ENCODE data around the gene CEMIP.
"Not testable (repeated sequence)": the region's sequence is repeated elsewhere in the genome, so short reads cannot be mapped to it uniquely, and the experiment has no call there.

The CEMIP gene

GRCh38 chr15:80758130-80758745, 20.9 kb upstream of the CEMIP start:
- no peak for DNase-seq (ENCODE audit: low spot score)

DNA sequence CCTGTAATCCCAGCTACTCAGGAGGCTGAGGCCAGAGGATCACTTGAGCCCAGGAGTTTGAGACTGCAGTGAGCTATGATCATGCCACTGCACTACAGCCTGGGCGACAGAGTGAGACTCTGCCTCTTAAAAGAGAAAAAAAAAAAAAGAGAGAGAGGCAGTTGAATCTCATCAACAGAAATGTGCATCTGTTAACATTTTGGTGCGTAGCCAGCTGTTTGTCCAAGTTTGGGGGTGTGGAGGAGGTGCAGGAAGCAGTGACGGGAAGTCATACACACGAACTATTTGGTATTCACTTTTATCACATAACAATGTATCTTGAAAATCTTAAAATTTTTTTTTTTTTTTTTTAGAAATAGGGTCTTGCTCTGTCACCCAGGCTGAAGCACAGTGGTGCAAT, 18.2 kb upstream of the CEMIP start:
- no peak for DNase-seq (ENCODE audit: low spot score)

DNA sequence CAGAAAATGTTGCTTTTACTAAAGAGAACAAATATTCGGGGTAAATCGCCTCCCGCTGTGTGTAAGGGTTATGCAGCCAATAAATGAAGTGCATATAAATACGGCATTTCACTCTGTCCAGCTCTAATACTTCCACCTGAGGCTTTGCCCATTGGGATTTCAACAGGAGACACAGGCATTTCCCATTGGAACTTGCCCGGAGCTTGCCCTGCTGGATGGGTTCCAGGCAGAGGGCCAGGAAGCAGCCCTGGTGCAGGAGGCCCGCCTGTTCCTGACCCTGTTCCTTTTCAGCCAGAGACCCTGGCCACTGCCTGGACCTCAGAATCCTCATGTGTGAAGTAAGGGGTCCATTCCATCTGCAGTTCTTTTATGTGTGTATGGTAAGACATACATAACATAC, 17.4 kb upstream of the CEMIP start:
- no peak for DNase-seq (ENCODE audit: low spot score)

DNA sequence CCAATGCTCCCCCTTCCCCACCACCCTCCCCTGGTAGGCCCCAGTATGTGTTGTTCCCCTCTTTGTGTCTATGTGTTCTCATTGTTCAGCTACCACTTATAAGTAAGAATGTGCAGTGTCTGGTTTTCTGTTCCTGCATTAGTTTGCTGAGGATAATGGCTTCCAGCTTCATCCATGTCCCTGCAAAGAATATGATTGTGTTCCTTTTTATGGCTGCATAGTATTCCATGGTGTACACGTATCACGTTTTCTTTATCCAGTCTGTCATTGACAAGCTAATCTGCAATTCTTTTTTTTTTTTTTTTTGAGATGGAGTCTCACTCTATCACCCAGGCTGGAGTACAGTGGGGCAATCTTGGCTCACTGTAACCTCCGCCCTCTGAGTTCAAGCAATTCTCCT, 15.9 kb upstream of the CEMIP start:
- DNase-seq (ENCODE audit: low spot score), result not testable (repeated sequence)

- DNase-seq (ENCODE audit: low spot score), result no peak
Observed at GRCh38 chr15:80764535-80764934, 14.6 kb upstream of the CEMIP start.

DNA sequence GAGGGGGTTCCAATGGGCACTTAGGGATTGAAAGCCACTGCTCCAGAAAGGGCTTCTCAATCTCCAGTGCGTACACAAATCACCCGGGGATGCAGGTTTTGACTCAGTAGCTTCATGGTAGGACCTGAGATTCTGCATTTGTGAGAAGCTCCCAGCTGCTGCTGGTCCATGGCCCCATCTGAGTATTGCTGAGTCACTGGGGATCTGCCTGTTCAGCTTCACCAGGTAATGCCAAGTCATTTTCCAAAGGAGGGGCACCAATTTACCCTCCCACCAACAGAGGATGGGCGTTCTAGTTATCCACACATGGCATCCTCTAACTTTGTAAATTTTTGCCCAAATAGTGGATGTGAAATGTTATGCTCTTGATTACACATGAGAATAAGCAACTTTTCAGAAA, 12.9 kb upstream of the CEMIP start:
- no peak for DNase-seq (ENCODE audit: low spot score)

- no peak for DNase-seq (ENCODE audit: low spot score)
Observed at GRCh38 chr15:80768158-80768557, 11.0 kb upstream of the CEMIP start.

DNA sequence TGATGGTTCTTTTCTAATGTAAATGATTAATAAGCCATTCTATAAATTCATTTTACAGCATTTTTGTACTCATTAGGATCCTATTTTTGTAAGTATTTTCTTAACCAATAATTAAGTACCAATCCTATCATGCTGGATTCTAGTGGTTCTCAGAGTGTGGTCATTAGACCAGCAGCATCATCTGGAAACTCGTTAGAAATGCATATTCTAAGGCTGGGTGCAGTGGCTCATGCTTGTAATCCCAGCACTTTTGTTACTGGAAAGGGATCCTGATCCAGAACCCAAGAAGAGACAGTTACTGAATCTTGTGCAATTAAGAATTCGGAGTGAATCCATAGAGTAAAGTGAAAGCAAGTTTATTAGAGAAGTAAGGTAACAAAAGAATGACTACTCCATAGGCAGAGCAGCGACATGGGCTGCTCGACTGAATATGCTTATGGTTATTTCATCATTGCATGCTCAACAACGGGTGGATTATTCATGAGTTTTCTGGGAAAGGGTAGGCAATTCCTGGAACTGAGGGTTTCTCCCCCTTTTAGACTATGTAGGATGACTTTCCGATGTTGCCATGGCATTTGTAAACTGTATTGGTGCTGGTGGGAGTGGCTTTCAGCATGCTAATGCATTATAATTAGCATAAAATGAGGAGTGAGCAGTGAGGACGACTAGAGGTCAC, 9.9 kb upstream of the CEMIP start:
- DNase-seq (ENCODE audit: low spot score), result no peak

DNA sequence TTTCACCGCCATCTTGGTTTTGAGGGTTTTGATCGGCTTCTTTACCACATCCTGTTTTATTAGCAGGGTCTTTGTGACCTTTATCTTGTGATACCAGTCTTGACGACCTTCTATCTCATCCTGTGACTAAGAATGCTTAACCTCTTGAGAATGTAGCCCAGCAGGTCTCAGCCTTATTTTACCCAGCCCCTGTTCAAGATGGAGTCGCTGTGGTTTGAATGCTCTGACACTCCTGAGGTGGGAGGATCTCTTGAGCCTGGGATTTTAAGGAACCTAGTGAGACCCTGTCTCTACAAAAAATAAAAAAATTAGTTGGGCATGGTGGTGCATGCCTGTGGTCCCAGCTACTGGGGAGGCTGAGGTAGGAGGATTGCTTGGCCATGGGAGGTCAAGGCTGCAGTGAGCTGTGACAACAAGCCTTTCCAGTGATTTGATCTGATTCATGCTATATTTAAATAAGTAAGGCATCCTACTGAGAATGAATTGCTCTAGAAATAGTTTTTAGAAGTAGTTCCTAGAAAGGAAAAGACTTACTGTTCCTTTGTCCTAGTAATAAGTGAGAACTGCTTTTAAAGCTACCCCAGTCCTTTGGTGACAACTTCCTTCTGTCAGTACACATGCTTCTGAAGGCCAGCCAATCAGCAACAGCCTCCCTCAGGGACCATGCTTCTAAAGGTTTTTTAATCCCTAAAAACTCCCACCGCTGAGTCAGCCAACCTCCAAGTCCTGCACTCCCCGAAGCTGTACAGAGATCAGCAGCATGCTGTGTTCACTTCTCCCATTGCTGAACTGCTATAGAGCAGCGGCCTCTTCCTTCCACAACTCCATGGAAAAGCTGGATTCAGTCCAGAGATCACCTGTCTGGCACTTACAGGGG, 9.1 kb upstream of the CEMIP start:
- DNase-seq (ENCODE audit: low spot score), result no peak

DNA sequence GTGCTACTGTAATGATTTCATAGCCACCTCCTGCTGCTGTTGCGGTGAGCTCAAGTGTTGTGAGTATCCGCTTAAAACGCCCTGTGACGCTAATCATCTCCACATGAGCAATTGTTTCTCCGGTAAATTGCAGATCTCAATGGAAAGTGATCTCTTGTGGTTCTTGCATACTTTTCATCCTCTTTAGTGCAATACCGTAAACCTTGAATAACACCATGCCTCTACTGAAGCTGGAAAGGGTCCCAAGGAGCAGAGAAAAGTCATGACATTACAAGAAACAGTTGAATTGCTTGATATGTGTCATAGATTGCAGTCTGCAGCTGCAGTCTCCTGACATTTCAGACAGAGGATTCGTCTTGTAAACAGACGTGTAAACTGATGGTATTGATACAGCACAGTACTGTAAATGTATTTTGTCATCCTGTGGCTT, 6.0 kb upstream of the CEMIP start:
- DNase-seq (ENCODE audit: low spot score), result no peak

- no peak for DNase-seq (ENCODE audit: low spot score)
Observed at GRCh38 chr15:80773792-80774352, 5.3 kb upstream of the CEMIP start.

DNA sequence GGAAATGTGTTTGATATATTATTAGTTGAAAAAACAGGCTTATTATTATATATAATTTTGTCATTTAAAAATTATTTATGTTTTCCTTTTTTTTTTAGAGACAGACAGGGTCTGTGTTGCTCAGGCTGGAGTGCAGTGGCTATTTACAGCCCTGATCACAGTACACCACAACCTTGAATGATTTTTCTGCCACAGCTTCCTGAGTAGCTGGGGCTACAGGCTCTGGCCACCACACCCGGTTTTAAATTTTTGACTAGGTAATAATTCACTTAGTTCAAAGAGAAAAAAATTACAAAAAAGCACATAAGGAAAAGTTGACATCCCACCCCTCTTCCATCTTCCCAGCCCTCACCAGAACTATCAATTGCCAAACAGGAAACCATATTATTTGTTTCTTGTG, 4.7 kb upstream of the CEMIP start:
- no peak for DNase-seq (ENCODE audit: low spot score)

- no peak for DNase-seq (ENCODE audit: low spot score)
Observed at GRCh38 chr15:80775338-80775737, 3.8 kb upstream of the CEMIP start.

- DNase-seq (ENCODE audit: low spot score), result peak; percentile 78
Observed at GRCh38 chr15:80776420-80777045, 2.6 kb upstream of the CEMIP start.

GRCh38 chr15:80777137-80777536, 2.0 kb upstream of the CEMIP start:
- peak; percentile 73 for DNase-seq (ENCODE audit: low spot score)

DNA sequence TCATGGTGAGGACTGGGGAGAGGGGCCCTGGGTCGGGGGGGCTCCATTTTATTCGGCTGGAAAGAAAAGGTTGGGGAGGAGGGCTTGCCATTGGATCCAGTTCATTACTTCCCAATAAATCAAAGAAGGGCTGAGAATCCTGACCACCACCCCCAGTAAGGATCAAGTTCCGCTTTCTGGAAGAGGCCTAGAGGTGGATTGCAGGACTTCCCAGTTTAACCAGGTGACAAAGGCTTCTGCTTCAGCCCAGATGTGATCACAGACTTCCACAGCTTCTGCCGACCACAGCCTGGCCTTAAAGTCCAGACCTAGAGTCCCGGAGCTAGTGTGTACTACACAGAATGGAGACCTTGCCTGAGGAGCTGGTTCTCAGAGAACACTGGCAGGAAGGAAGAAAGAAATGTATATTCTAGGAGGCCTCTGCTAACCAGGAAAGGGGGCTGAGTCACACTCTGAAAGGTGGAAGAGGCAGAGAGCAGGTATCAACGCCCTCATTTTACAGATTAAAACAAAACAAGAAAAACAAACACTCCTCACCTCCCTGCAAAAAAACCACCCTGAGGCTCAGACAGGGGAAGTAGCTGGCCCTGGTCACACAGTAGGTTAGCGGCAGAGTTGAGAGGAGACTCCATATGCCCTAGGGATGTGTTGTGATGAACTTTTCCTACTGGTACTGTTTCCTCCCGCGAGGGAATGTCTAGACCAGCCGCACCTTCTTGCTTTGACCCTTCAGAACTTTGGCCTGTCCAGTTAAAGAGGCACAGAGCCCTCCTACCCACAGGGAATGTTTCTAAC, 1.1 kb upstream of the CEMIP start:
- DNase-seq (ENCODE audit: low spot score), result no peak

DNA sequence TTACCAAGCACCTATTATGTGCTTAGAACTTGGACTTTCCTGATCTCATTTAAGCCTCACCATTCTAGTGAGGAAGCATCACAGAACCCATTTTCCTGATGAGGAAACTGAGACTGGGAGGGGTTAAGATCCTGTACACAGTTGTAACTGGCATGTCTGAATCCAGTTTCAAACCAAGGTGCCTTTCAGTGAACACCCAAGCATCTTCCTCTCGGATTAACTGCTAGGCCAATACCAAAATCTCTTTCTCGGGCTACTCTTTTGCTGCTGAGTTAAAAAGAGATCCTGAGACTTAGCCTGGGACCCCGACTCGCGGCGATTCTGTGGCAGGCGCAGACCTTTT, 578 bp upstream of the CEMIP start:
- no peak for DNase-seq (ENCODE audit: low spot score)

DNA sequence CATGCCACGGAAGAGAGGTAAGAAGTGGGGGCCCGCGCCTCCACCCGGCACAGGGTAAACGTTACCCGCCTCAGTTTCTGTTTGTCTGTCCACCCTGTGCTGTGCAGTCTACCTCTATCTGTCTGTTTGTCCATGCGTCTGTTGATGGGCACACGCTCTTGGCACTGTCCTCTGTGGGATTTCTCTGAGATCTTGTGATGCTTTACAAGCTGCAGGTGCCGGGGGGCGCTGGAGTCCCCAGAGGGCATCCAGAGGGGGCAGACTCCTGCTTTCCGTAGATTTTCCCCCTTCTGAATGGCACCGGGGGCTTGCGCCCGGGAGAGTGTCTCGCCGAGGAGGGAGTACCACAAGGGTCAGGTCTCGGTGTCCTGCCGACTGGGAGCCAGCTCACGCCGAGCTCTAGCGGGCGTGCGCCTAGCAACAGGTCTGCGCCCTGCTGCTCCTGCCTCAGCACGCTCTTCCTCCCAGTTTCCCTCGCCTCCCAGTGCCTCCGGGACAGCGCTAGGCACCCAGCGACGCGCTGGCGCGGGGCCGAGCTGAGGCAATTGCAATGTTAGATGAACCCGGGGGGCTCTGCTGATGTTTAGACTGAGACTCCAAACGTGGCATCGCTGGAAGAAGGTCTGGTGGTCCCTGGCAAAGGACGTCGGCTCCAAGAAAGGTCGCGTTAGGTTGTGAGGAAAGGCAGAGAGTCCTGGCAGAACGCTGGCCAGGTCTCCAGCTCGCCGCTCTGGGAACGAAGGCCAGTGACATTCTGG, 667 bp downstream of the CEMIP start:
- DNase-seq (ENCODE audit: low spot score), result peak; percentile 62

- peak; percentile 77 for DNase-seq (ENCODE audit: low spot score)
Observed at GRCh38 chr15:80780416-80781221, 1.4 kb downstream of the CEMIP start.

GRCh38 chr15:80783260-80783659, 4.1 kb downstream of the CEMIP start:
- DNase-seq (ENCODE audit: low spot score), result no peak
